ENCODE data around the gene MPP3.
"Not testable (repeated sequence)": the region's sequence is repeated elsewhere in the genome, so short reads cannot be mapped to it uniquely, and the experiment has no call there.

The MPP3 gene

DNA sequence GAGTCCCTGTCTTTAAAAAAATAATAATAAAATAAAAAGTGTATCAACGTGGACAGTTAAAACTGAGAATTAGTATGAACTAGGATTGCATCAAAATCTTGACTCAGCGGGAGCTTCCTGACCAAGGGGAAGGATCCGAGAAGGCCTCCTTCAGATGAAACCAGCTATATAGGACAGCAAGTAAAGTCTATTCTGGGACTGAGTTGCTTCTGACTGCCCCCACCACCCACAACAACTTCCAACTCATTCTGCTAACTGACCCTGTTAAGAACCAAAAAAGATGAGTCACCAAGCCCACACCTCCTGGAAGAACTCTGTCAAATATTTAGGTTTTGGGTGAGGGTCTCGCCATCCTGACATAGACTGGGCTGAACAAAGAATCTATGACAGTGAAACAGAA lies 24.9 kb downstream of the MPP3 start:
- DNase-seq (ENCODE audit: low read depth in 2 of 2), result no peak

DNA sequence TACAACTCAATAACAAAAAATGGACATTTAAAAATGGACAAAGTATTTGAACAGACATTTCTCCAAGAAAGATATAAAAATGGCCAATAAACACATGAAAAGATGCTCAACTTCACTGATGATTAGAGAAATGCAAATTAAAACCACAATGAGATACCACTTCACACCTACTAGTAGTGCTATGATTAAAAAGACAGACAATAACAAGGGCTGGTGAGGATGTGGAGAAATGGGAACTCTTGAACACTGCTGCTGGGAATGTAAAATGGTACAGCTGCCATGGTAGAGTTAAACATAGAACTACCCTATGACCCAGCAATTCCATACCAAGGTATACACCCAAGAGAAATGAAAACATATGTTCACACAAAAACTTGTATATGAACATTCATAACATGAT lies 27.8 kb downstream of the MPP3 start:
- DNase-seq (ENCODE audit: low read depth in 2 of 2), result no peak

DNA sequence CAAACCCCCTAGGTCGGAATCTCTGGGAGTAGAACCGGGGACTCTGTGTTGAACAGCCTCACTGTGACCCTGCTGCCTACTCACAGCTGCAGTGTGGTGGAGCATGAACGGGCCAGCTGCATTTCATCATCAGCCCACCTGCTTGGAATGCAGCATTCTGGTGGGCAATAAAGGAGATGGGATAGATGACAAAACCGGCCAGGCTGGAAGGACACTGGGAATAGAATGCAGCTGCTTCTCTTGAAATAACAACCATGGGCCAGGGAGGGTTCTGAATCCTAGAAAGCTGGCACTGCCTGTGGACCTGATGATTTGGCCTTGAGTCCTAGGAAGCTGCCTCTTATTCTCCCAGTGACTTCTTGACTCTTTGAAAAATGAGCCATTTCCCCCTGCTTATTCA lies 29.2 kb downstream of the MPP3 start:
- no peak for DNase-seq (ENCODE audit: low read depth in 2 of 2)

DNA sequence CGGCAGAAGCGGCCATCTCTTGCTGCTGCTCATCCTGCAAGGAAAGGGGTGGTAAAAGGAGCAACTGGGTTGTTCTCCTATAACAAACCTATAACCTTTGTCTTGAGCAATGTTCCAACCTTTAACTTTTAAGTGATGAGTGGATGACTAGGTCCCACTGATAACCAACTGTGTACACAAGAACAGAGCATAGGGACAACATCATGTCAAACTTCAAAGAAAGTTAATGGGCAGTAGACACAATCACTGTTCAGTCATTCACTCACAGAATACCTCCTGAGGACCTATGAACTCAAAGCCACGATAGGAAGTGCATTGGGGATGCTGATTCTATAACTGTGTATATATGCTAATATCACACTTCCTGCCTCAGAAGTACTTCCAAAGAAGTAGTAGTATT lies 31.1 kb downstream of the MPP3 start:
- DNase-seq (ENCODE audit: low read depth in 2 of 2), result no peak

DNA sequence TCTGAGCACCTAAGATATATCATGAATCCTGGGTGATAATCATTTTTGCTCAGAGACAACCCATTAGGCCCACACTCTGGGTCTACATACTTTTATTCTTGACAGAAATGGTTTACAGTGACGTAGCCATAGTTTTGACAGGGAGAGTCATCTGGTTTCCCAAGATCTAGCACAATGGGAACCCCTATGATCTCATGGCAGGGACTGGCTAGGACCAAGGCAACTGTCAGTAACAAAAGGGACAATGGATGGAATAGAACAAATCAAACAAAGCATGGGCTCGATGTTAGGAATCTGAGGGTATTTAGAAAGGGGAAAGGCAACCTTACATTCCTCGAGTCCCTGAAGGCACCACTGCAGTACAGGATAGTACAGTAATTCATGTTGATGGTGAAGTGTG lies 32.2 kb downstream of the MPP3 start:
- no peak for DNase-seq (ENCODE audit: low read depth in 2 of 2)

DNA sequence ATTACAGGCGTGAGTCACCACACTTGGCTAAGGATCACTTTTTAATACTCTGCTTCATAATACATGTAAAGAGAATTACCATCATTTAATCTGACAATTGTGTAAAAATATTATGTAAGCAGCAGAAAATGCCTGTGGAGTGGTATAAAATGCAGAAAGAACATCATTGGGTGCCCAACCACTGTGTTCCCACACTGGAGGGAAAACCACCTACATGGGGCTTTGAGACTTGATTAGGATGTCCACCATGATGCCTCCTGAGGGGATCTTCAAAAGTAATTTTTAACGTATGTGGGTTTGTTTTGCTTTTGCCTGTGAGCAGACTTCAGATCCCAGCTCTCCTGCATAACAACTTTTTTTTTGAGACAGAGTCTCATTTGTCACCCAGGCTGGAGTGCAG lies 33.9 kb downstream of the MPP3 start:
- DNase-seq (ENCODE audit: low read depth in 2 of 2), result no peak

DNA sequence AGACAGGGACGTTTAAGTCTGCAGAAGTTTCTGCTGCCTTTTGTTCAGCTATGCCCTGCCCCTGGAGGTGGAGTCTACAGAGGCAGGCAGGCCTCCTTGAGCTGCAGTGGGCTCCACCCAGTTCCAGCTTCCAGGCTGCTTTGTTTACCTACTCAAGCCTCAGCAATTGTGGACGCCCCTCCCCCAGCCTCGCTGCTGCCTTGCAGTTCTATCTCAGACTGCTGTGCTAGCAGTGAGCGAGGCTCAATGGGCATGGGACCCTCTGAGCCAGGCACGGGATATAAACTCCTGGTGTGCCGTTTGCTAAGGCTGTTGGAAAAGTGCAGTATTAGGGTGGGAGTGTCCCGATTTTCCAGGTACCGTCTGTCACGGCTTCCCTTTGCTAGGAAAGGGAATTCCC lies 34.9 kb downstream of the MPP3 start:
- DNase-seq (ENCODE audit: low read depth in 2 of 2), result not testable (repeated sequence)

DNA sequence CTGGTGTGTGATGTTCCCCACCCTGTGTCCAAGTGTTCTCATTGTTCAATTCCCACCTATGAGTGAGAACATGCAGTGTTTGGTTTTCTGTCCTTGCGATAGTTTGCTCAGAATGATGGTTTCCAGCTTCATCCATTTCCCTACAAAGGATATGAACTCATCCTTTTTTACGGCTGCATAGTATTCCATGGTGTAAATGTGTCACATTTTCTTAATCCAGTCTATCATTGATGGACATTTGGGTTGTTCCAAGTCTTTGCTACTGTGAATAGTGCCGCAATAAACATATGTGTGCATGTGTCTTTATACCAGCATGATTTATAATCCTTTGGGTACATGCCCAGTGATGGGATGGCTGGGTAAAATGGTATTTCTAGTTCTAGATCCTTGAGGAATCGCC lies 40.3 kb downstream of the MPP3 start:
- DNase-seq (ENCODE audit: low read depth in 2 of 2), result not testable (repeated sequence)

DNA sequence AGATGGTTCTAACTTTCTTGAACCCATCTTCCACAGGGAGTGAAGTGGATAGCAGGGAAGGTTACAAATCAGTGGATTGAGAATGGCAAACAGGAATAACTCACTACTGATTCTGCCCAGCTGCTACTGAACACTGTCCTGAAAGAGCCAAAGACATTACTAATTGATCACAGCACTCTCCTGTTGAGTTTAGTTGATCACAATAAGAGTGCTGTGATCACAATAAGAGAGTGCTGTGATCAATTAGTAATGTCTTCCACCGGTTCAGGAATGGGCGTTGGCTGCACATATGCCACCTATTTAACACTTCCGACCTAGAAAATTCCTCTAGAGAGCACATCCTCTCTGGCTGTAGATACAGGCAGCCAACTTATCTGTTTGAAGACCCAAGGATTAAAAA lies 41.4 kb downstream of the MPP3 start:
- no peak for DNase-seq (ENCODE audit: low read depth in 2 of 2)

DNA sequence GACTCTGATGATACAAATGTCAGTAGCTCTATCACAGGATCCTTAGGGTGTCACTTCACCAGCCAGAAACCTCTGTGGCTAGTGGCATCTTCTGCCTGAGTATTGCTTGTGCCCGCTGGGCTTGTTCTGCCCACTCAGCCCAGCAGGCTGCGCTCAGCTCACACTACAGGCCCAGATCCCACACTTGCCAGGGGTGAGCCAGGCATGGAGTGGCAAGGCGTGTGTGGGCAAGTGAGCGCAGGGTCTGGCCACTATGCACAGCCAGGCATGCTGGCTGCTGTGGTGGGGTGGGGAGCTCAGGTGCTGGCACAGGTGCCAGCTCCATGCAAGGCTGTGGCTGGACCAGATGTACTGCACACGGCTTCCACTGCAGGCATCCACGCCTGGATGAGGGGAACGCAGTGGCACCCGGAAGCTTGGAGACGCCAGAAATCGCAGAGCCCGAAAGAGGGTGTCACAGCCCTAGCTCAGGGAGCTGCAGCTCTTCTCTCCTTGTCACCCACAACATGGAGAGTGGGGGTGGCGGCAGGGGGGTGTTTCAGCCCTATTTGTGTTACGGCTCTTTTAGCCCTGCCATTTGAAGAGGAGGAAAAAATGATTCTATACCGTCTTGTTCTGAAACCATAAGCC lies 42.5 kb downstream of the MPP3 start:
- DNase-seq (ENCODE audit: low read depth in 2 of 2), result no peak

DNA sequence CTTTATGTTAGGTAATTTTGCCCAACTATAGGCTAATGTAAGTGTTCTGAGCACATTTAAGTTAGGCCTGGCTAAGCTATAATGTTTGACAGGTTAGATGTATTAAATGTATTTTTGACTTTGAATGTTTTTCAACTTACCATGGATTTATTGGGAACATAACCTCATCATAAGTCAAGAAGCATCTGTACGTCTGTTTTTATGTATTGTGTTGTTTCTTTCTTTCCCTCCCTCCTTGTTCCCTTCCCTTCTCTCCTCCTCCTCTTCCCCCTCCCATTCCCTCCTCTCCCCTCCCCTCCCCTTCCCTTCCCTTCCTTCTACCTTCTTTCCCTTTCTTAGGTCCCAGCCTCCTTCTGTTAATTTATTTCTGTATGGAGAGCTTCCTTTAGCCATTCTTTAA lies 43.5 kb downstream of the MPP3 start:
- DNase-seq (ENCODE audit: low read depth in 2 of 2), result no peak

DNA sequence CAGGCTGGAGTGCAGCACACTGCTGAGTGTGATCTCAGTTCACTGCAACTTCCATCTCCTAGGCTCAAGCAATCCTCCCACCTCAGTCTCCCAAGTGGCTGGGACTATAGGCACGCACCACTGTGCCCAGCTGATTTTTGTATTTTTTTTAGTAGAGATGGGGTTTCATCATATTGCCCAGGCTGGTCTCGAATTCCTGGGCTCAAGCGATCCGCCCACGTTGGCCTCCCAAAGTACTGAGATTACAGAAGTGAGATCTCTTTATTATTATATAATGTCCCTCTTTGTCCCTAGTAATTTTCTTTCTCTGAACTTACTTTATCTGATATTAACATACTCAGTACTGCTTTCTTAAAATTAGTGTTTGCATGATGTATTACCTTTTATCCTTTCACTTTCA lies 44.4 kb downstream of the MPP3 start:
- DNase-seq (ENCODE audit: low read depth in 2 of 2), result no peak

DNA sequence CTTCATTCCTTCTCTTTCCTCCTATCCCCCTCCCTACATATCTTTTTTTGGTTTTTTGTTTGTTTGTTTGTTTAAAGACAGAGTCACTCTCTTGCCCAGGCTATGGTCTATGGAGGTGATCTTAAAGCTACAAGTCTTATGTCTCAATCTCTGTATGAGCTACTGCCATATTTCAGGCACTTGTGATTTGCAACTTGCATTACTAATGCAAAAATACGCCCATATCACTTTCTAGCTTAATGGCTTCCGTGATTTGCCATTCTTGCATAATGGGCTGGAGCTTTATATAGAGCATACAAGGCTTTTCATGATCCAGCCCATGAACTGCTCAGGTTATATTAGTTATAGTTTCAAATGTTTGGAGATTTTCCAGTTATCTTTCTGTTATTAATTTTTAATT lies 45.2 kb downstream of the MPP3 start:
- DNase-seq (ENCODE audit: low read depth in 2 of 2), result no peak

DNA sequence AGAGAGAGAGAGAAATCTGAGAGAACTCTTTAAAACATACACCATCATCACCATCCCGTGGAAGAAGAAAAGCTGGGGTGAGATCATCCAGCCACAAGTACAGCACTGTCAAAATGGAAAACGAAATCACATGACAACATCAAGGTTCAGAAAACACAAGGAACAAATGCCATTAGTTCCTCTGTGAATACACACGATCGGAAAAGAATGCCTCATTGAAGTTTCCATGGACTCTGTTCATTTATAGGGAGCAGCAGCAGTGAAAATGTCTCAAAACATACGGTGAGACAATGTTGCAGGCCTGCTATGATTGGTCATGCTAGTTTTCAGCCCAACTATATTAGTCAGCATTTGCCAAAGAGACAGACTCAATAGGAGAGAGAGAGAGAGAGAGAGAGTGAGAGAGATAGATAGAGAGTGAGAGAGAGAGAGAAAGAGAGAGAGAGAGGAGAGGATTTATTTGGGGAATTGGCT lies 48.3 kb downstream of the MPP3 start:
- no peak for DNase-seq (ENCODE audit: low read depth in 2 of 2)

DNA sequence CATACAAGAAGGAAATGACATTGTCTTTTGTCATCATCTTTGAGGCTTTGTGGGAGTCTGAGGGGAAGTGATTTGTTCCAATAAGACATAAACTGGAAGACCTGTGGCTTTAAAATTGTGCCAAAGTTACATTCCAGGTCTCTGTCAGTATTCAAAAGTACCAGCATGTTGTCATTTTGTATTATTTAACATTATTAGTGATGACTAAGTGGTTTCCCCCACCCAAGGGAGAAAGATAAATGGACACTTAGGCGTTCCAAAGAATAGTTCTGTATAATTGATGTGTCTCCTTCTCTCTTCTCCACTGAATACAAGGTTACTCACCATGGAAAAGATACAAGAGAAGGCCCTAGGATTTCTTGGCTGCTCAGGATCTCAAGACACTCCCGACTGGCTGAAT lies 48.9 kb downstream of the MPP3 start:
- no peak for DNase-seq (ENCODE audit: low read depth in 2 of 2)

DNA sequence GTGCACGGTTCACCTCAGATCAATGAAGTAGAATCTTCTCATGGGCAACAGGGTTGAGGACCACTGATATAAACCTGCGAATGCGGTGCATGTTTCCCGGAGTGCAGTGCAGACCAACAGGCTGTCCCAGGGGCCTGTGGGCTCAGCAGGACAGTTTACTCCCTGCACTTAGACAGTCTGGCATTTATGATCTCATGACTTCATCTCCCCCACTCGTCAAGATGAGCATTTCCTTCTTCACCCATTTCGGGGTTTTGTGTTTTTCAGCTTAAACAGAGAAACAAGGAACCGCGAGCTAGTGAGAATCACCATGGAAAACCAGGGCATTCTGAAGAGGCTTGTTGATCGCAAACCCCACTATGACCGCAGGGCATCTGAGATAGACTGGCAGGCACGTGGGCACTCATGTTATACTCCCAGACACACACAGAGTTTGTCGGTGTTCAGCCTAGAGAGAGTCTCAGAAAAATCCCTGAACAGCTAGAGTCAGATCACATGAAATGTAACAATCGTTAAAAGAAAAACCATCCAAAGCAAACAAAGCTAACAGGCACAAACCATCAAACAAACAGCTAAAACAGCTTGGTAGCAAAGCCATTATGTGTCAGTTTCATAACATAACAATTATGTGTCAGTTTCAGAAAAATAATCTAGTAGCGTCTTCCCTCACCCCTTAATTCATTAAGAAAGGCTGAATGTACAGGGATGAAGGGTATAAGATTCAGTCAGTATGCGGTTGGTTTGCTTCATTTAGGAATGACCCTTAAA lies 49.8 kb downstream of the MPP3 start:
- no peak for DNase-seq (ENCODE audit: low read depth in 2 of 2)

DNA sequence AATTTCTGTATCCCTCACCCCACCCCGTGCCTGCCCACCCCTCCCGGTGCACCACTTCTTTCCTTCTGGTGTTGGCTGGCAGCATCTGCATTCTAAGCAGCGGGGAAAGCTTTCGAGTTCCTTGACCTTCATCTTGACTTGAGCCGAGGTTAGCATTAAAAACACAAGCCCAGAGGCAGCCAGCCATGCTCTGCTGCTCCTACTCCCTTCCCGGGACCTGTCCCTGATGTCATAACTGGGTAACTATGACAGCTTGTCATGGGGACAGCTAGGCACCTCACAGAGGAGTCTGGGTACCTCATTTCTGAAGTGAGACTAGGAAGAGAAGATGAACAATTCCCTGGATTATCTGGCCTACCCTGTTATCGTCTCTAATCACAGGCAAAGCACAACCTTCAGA lies 52.8 kb downstream of the MPP3 start, which contains the start of gene CFAP97D1:
Gene CFAP97D1, plus strand, starts transcription at position 301 of the 400 bp plus-strand sequence. Its CDS starts 28 bp downstream, at position 329.
- DNase-seq (ENCODE audit: low read depth in 2 of 2), result no peak

DNA sequence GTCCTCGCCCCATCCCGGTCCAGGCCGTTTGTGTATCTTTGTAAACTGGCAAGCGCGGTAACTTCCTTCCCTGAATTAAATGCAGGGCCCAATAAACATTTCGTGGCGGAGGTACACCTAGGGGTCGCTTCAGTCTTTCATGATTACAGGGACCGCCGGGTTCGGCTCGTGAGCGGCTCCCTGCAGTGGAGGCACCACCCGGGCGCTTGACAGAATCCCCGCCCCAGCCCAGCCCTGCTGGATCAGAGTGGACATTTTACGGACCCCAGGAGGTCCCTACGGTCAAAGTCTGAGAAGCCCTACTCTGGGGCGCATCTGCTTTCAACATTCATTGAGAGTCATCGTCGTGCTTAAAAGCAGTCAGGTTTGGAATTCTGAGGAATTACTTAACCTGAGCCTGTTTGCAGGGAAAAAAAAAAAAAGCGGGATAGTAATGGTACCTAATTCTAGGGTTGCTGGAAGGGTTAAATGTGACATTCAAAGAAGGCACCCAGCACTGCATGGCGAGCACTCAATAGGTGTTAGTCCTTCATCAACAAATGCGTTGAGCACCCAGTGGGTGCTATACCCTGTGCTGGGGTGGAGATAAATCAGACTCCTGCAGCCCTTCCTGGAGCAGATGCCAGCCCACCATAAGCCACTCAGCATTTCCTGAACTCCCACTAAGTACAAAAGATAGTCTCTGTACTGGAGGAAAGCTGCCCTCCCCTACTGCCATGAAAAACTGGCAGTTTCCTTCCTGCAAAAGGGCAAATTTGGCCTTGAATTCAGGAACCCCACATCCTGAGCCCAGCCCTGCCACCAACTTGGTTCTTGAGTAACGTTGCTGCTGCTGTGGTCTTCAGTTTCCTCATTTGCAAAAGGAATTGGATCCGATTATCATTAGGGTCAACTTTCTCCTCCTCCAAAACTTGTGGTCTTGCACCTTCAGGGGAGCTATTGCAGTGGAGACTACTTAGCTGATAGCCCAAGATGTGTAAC lies 53.5 kb downstream of the MPP3 start:
- peak in 1 of 2 donors; percentile 9 for DNase-seq (ENCODE audit: low read depth in 2 of 2)

DNA sequence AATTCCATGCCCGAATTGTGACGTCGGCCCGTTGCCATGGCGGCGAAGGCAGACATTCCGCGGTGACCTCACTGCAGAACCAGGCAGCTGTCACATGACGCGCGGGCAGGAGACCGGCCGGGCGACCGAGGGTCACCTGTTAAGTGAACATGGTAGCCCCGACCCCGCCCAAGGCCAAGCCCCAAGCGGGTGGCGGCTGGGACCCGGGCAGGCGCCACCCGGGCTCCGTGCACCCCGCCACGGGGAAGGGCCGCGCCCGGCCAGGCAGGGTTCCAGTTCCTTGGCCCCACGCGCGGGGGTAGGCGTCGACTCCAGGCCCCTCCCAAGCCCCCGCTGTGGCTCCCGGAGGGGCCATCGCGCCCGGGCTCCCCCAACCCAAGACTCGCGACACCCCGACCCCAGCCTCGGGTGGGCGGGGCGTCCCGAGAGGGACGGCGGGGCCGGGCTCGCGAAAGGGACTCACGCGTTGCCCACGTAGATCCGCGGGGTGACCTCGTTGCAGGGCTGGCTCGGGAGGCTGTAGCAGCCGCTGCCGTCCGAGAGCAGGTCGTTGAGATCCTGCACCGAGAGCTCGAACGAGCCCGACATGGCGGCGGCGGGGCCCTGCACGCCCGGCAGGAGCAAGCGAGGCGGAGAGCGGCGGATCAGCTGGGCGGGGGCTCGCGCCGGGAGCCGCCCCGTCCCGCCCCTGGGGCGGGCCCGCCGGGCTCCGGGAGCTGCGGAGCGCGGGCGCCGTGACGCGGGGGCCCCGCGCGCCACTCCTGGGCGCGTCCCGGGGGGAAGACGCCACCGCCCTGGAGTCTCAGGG lies 54.4 kb downstream of the MPP3 start, which contains the start of gene DUSP3:
Gene DUSP3, minus strand, starts transcription at position 641 of the 808 bp plus-strand sequence. Its CDS starts 53 bp downstream, at position 588.
- DNase-seq (ENCODE audit: low read depth in 2 of 2), result peak; percentile 62 to 64

DNA sequence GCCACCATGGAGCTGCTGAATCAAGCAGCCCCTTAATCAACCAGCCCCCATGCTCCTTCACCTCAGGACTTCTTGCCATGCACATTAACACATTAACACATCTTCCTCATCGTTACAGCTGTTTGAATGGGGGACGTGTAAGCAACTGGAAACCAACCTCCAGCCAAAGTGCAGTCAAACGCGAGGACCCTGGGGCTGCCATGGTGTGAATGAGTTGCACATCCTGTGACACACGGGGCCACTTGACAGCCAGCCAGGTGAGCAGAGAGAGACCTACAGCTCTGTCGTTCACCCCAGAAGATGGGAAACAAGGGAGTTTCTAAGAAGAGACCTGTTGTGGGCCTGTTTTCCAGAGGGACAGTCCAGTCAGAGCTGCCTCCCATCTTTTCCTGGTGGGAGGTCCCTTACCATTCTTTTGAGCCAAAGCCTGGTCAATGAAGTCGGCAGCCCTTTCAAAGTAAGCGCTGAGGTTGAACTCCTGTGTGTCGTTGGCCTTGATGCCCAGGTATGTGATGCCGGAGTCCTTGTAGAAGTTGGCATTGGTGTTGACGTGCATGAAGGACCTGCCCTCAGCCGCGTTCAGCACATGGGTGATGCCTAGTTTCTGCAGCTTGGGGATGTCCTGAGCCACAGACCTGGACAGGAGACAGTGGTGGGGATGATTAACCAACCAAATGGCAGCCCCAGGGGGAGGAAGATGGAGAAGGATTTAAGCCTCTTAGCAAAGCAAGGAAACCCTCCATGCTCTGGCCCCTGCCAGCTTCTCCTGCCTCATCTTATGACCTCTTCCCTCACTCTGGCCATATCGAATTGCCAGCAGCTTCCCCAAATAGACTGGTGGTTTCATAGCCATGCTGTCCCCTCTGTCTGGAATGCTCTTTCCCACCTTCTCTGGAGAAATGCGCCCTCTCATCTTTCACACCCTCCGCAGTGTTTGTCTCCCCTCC lies 58.4 kb downstream of the MPP3 start:
- no peak for DNase-seq (ENCODE audit: low read depth in 2 of 2)
